PC-9 (cell line): Measurements from ENCODE around the gene HLA-A. TPM values are rescaled to one million over a fixed set of nuclear protein-coding genes. Genes with fewer than 3 reads are reported as not detected.

Experiments
- BruUV-seq: library from RNA; stranded (reverse); fragments of 400-500 nt; replicated peaks from 2 replicates; lab custom pipeline; 2021; lab: Mats Ljungman, UMichigan
- CTCF ChIA-PET: fragments of 300-600 bp; sonication (Branson Sonifier 250); formaldehyde crosslinking; loops from one replicate; lab custom pipeline; 2022; ENCODE audit warnings: antibody characterized with exemption; lab: Charles Lee
- POLR2A ChIA-PET: fragments of 300-600 bp; sonication (Branson Sonifier 250); formaldehyde crosslinking; loops from one replicate; lab custom pipeline; 2022; ENCODE audit warnings: antibody characterized with exemption; ENCODE audit not compliant: unreplicated experiment; lab: Charles Lee
- DNase-seq, 2 experiments: peaks; one replicate each; pipeline versions ENCODE4 v3.0.0 to v3.0.0-alpha.2; 2015 to 2022; ENCODE audit warnings: mixed read lengths in 1 of 2
- H2AFZ ChIP-seq: fragments of 200-600 bp; sonication (generic); 2 replicates; pipeline ENCODE4 v1.8.1; 2017; ENCODE audit warnings: antibody characterized with exemption
- H3F3A ChIP-seq: fragments of 200-600 bp; sonication (generic); 2 replicates; pipeline ENCODE4 v1.8.1; 2017; ENCODE audit warnings: antibody characterized with exemption, mild to moderate bottlenecking, low read depth; ENCODE audit not compliant: insufficient read depth
- H3K27ac ChIP-seq: fragments of 200-600 bp; sonication (generic); 2 replicates; pipeline ENCODE4 v1.6.1; 2016; ENCODE audit warnings: mixed run types
- H3K27me3 ChIP-seq: fragments of 200-600 bp; sonication (generic); 2 replicates; pipeline ENCODE4 v1.6.1; 2016; ENCODE audit warnings: low read depth, mixed run types; ENCODE audit not compliant: insufficient read depth
- H3K36me3 ChIP-seq: fragments of 200-600 bp; sonication (generic); 2 replicates; pipeline ENCODE4 v1.6.1; 2016; ENCODE audit warnings: low read depth, mixed run types
- H3K4me1 ChIP-seq: fragments of 200-600 bp; sonication (generic); replicated peaks from 2 replicates; pipeline ENCODE4 v1.6.1; 2016; ENCODE audit warnings: mixed run types; ENCODE audit not compliant: insufficient read depth
- H3K4me2 ChIP-seq: fragments of 200-600 bp; sonication (generic); 2 replicates; pipeline ENCODE4 v1.6.1; 2017; ENCODE audit warnings: mixed run types
- H3K4me3 ChIP-seq: fragments of 200-600 bp; sonication (generic); 2 replicates; pipeline ENCODE4 v1.6.1; 2016; ENCODE audit warnings: mixed run types
- H3K79me2 ChIP-seq: fragments of 200-600 bp; sonication (generic); 2 replicates; pipeline ENCODE4 v1.6.1; 2017; ENCODE audit warnings: low read depth, mixed run types
- H3K9me2 ChIP-seq: fragments of 200-600 bp; sonication (generic); 2 replicates; pipeline ENCODE4 v1.8.1; 2017; ENCODE audit warnings: mild to moderate bottlenecking; ENCODE audit not compliant: insufficient read depth
- H3K9me3 ChIP-seq: fragments of 200-600 bp; sonication (generic); 2 replicates; pipeline ENCODE4 v1.8.1; 2016; ENCODE audit warnings: low read depth; ENCODE audit not compliant: insufficient read depth
- H4K20me1 ChIP-seq: fragments of 200-600 bp; sonication (generic); 2 replicates; pipeline ENCODE4 v1.8.1; 2017; ENCODE audit not compliant: insufficient read depth
- CTCF ChIP-seq: fragments of 200-600 bp; sonication (generic); conservative IDR thresholded peaks from 2 replicates; pipeline ENCODE4 v1.6.1; 2017; ENCODE audit warnings: mixed run types, antibody characterized with exemption, mild to moderate bottlenecking, moderate library complexity
- EZH2 ChIP-seq: fragments of 200-600 bp; sonication (generic); IDR thresholded peaks from 2 replicates; pipeline ENCODE4 v1.8.0; 2017; ENCODE audit warnings: antibody characterized with exemption, low read depth
- intact Hi-C: fragments of 100-400 bp; cut with micrococcal nuclease; formaldehyde crosslinking; loops from one replicate; pipeline ENCODE4 v1.10.0; 2022; ENCODE audit not compliant: unreplicated experiment
- total RNA-seq: library from RNA; stranded (reverse); gene quantifications from 2 replicates; pipeline ENCODE4 v1.2.3, GENCODE V29; 2021

Gene HLA-A
- total RNA-seq, 1 experiment from 2014 or later, result 168 TPM

GRCh38 chr6:29992807-29993206 lies 50.5 kb downstream of the HLA-A start:
- no peak for DNase-seq
- Histone ChIP-seq H3K4me1 (no peaks in the 10 kb centered on the region), H3K36me3 (no peaks in the 10 kb centered on the region), H3K79me2 (no peaks in the 10 kb centered on the region), H3K4me3 (no peak overlapping the region), H3K4me2 (no peak overlapping the region), H3K9me3 (no peaks in the 10 kb centered on the region), H3K9me2 (no peaks in the 10 kb centered on the region), H4K20me1 (no peaks in the 10 kb centered on the region), H3F3A (no peaks in the 10 kb centered on the region), H3K27me3 (no peaks in the 10 kb centered on the region), H2AFZ (no peak overlapping the region), H3K27ac (no peak overlapping the region)
- no peak for TF ChIP-seq CTCF
- no peak for TF ChIP-seq EZH2
- BruUV-seq, result no TSS peak
- ChIA-PET CTCF (interaction anchor here (0.7 kb wide), 1 partner anchor 1024 kb away, joined by 3 read pairs; no protein-coding TSS in a partner anchor), POLR2A (no interaction called here)
- intact Hi-C loops, result no loop called here

GRCh38 chr6:29994826-29995225 lies 52.5 kb downstream of the HLA-A start:
- H3K4me3 ChIP-seq, result no peak overlapping the region
- intact Hi-C loops, result no loop called here
- no peak overlapping the region for H3K4me2 ChIP-seq
- no peaks in the 10 kb centered on the region for H3K36me3 ChIP-seq
- TF ChIP-seq CTCF (no peak), EZH2 (no peak)
- POLR2A ChIA-PET, result interaction anchor here (0.7 kb wide), 1 partner anchor 69 kb away, joined by 6 read pairs; no protein-coding TSS in a partner anchor
- no peaks in the 10 kb centered on the region for H3K27me3 ChIP-seq
- no peaks in the 10 kb centered on the region for H3K79me2 ChIP-seq
- no peaks in the 10 kb centered on the region for H4K20me1 ChIP-seq
- no peaks in the 10 kb centered on the region for H3K4me1 ChIP-seq
- no peaks in the 10 kb centered on the region for H3F3A ChIP-seq
- DNase-seq, result no peak
- no peaks in the 10 kb centered on the region for H3K9me3 ChIP-seq
- H3K9me2 ChIP-seq, result no peaks in the 10 kb centered on the region
- no peak overlapping the region for H3K27ac ChIP-seq
- CTCF ChIA-PET, result no interaction called here
- no TSS peak for BruUV-seq
- no peak overlapping the region for H2AFZ ChIP-seq

- POLR2A ChIA-PET, result interaction anchor here (0.7 kb wide), 1 partner anchor 69 kb away, joined by 6 read pairs; no protein-coding TSS in a partner anchor
- CTCF ChIA-PET, result no interaction called here
These were observed 53.0 kb downstream of the HLA-A start for GRCh38 chr6:29995340-29995777.

More at GRCh38 chr6:29995340-29995777, 53.0 kb downstream of the HLA-A start:
- Histone ChIP-seq H3K4me1 (no peaks in the 10 kb centered on the region), H3K36me3 (no peaks in the 10 kb centered on the region), H3K27me3 (no peaks in the 10 kb centered on the region), H3K4me2 (no peak overlapping the region), H3K9me2 (no peaks in the 10 kb centered on the region), H3K4me3 (no peak overlapping the region), H3K27ac (no peak overlapping the region), H3K79me2 (no peaks in the 10 kb centered on the region), H3F3A (no peaks in the 10 kb centered on the region), H4K20me1 (no peaks in the 10 kb centered on the region), H3K9me3 (no peaks in the 10 kb centered on the region), H2AFZ (no peak overlapping the region)
- intact Hi-C loops, result no loop called here
- DNase-seq, result peak in 1 of 2 experiments; percentile 41
- TF ChIP-seq EZH2 (no peak), CTCF (no peak)
- no TSS peak for BruUV-seq

Other genes starting within 250 kb of the HLA-A start
- gene HLA-F, start 219.1 kb upstream of the HLA-A start, total RNA-seq, result 7.6 and 12.5 TPM in 2 replicates
- 0.38 and 0.50 TPM in 2 replicates for gene HLA-G, start 114.7 kb upstream of the HLA-A start, total RNA-seq
- gene POLR1H, start 118.7 kb downstream of the HLA-A start, total RNA-seq, result 33.3 and 37.6 TPM in 2 replicates
- gene PPP1R11, start 124.7 kb downstream of the HLA-A start, total RNA-seq, result 48.3 and 49.3 TPM in 2 replicates
- gene RNF39, start 133.2 kb downstream of the HLA-A start, total RNA-seq, result 7.3 and 7.5 TPM in 2 replicates
- gene TRIM31, start 170.6 kb downstream of the HLA-A start, total RNA-seq, result not detected in 2 replicates
- gene TRIM40, start 193.6 kb downstream of the HLA-A start, total RNA-seq, result not detected in 2 replicates
- not detected in 2 replicates for gene TRIM10, start 218.7 kb downstream of the HLA-A start, total RNA-seq
- gene TRIM15, start 221.0 kb downstream of the HLA-A start, total RNA-seq, result not detected in 2 replicates